ENCODE measurements around the gene MORF4L1.
"Not testable (repeated sequence)": the region's sequence is repeated elsewhere in the genome, so short reads cannot be mapped to it uniquely, and the experiment has no call there.

MORF4L1 gene

DNA sequence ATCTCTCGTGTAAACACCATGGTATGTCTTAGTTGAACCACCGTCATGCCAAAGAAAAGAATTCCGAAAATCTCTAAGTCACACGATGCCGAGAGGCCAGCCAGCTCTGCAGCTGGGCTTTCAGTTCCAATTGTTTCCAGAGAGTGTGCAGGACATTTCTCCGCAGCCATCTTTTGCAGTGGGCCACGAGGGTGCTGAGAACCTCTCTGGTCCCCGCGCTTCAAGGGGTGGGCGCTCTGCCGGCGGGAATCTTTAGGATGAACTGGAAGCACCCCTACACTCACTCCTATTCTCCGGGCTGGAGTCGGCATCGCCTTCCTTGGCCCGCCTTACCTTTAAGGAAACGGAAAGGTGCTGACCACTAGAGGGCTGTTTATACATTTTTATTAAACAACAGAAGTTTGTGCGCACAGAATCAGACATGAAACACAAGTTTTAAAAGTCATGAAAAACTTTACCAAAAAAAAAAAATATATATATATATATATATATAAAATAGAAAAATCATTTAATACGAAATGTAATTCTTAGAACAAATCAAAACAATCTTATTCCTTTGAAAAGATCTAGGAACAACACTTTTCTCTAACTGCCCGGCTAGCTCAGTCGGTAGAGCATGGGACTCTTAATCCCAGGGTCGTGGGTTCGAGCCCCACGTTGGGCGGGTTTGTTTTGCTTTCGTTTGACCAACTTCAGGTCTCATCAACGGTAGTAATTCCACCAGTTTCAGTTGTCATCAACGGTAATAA lies 12.5 kb upstream of the MORF4L1 start:
- peak; percentile 47 for DNase-seq

DNA sequence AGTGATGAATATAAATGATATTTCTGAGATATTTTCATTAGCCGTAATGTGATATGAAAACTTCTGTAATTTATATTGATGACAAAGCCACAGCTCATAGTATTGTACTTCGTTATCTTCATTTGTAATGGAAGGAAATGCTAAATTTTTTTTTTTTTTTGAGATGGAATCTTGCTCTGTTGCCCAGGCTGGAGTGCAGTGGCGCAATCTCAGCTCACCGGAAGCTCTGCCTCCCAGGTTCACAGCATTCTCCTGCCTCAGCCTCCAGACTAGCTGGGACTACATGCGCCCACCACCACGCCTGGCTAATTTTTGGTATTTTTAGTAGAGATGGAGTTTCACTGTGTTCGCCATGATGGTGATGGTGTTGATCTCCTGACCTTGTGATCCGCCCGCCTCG lies 7.1 kb upstream of the MORF4L1 start:
- DNase-seq: not testable (repeated sequence)

GRCh38 chr15:78866031-78866430 lies 6.7 kb upstream of the MORF4L1 start:
- DNase-seq: not testable (repeated sequence)

GRCh38 chr15:78866803-78867202 lies 5.9 kb upstream of the MORF4L1 start:
- DNase-seq: no peak

- no peak for DNase-seq
Measured at GRCh38 chr15:78868366-78868765, 4.3 kb upstream of the MORF4L1 start.

- not testable (repeated sequence) for DNase-seq
Measured at GRCh38 chr15:78871483-78872127, 1.1 kb upstream of the MORF4L1 start.

DNA sequence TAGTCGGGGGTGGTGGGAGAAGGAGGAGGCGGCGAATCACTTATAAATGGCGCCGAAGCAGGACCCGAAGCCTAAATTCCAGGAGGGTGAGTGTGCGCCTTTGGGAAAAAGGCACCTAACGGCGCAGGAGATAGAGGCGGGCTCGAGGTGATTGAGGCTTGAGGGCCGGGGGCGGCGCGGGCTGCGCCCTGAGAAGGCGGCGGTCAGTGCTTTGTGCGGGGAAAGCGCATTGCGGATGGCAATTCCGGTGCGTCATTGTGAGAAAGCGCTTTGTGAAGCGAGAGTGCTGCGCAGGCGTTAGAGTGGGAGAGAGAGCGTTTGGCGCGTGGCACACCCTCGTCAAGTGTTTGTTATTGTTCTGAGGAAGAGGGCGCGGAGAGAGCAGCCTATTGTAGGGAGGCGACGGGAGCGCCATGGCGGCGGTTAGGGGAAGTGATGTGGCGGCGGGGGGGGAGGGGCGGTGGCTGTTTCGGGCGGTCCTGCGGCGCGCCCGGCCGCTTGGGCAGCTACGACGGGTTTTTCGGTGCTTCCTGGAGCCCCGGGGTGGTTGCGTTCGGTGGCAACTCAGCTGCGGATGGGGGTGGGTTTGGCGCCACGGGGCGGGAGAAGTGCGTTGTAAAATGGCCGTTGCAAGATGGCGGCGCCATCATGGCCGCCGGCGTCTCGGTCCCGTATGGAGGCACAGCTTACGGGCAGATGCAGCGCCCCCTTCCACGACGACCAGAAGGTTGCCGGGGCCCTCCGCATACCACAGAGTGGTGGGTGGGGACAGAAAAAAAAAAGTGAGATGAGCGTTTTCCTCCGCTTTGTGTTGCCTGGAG lies 492 bp downstream of the MORF4L1 start:
- DNase-seq: peak; percentile 80

DNA sequence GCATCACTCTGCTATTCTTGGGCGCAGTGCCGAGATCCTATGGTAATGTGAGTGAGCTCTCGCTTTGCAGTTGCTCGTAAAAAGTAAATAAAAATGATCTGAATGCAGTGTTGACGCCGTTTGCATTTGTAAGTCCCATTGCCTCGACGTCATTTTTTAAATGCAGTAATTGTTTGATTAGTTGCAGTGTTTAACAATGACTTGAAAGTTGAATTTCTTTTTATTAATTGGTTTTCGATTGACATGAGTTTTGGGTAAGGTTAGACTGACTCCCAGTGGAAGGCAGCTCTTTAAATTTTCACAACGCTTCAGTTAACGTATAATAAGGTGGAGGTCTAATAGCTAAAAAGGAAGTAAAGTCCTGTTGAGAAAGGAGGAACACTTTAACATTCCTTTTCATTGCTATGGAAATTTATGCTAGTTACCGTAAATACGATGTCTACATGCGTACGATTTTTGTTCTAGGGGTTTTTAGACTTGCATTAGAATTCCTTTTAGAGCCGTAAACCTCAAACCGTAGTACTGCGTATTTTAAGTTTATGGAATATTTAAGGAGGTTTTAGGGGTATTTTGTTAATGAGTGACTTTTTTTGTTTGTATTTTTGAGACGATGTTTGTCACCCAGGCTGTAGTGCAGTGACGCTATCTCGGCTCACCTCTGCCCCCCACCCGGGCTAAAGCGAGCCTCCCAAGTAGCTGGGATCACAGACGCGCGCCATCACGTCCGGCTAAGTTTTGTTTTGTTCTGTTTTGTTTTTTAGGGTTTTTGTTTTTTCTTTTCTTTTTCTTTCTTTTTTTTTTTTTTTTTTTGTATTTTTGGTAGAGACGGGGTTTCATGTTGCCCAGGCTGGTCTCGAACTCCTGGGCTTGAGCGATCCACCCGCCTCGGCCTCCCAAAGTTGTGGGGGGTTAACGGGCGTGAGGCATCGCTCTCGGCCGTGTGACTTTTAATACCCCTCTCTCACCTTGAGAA lies 1.4 kb downstream of the MORF4L1 start:
- DNase-seq: peak; percentile 28

- no peak for DNase-seq
Measured at GRCh38 chr15:78875107-78875914, 2.6 kb downstream of the MORF4L1 start.

- not testable (repeated sequence) for DNase-seq
Measured at GRCh38 chr15:78876954-78877353, 4.3 kb downstream of the MORF4L1 start.

- DNase-seq: no peak
Measured at GRCh38 chr15:78878356-78878755, 5.7 kb downstream of the MORF4L1 start.

DNA sequence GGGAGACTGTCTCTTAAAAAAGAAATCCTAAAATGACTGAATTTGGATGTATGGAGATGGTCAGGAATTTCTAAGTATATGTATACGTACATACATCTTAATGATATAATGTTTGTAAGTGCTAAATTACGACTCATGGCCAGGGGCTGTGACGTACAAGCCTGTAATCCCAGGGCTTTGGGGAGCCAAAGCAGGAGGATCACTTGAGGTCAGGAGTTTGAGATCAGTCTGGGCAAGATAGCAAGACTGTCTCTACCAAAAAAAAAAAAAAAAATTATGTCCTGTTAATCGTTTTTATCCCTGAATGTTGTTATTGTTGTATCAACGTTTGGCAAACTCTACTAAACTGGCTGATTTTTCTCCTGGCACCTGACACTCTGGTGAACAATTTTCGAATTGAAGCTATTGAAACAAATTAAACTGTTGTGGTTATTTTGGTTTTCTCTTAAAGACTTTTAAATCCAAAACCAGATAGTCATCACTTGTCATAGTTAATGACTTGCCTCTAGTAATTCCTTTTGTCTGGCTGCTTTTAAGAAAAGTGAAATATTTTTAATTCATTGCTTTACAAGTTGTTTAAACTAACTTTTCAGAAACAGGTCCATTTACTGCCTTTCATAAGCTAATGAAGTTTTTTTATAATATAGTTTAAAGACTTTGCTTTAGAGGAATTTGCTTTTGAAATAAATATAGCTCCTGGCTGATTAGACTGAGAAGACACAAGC lies 7.0 kb downstream of the MORF4L1 start:
- DNase-seq: no peak

DNA sequence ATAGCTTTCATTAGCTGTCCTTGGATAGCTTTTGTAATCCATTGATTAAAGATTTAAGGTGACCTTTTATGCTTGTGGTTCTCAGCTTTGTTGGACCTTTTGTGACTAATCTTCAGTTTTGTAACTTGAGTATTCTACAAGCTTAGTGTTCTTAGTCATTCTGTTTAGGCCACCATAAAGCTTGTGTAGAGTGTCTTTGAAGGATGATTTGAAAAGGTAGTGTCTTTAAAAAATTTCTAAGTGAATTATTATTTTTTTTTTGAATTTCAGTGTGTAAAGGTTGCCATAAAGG lies 7.5 kb downstream of the MORF4L1 start:
- DNase-seq: no peak

- no peak for DNase-seq
Measured at GRCh38 chr15:78880813-78881212, 8.1 kb downstream of the MORF4L1 start.

GRCh38 chr15:78881681-78882080 lies 9.0 kb downstream of the MORF4L1 start:
- no peak for DNase-seq

DNA sequence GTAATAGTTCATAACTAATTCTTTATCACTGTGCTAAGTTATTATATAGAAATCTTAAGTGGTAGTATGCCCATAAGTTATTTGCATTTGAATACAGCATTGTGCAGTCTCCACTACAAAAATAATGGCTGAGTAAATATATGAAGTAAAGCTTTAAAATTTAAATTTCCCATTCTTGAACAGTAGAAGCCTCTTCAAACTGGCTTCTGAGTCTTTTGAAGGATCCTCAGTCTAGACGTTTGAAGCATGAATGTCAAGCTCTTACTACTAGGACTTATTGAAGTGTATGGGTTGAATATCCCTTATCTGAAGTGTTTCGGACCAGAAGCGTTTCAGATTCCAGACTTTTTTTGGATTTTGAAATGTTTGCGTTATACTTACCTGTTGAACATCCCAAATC lies 16.3 kb downstream of the MORF4L1 start:
- no peak for DNase-seq

GRCh38 chr15:78893538-78893937 lies 20.8 kb downstream of the MORF4L1 start:
- DNase-seq: no peak

DNA sequence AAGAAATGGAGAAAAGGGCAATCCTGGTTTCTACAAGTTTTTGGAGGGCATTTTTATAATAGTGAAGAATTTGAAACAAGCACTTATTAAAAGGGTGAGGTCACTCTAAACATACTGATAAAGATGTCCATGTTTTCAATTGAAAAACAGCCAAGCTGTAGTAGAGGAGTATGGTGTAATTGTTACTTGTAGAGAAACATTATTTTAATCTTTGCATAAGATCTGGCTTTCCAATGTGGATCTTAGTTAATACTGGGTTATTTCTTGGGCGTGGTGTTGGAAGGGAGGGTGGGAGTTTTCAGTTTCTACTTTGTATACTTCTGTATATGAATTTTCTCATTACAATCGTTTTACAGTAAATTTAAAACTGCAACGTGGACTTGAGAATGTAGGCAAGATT lies 22.8 kb downstream of the MORF4L1 start:
- no peak for DNase-seq

GRCh38 chr15:78898540-78898939 lies 25.9 kb downstream of the MORF4L1 start:
- no peak for DNase-seq

DNA sequence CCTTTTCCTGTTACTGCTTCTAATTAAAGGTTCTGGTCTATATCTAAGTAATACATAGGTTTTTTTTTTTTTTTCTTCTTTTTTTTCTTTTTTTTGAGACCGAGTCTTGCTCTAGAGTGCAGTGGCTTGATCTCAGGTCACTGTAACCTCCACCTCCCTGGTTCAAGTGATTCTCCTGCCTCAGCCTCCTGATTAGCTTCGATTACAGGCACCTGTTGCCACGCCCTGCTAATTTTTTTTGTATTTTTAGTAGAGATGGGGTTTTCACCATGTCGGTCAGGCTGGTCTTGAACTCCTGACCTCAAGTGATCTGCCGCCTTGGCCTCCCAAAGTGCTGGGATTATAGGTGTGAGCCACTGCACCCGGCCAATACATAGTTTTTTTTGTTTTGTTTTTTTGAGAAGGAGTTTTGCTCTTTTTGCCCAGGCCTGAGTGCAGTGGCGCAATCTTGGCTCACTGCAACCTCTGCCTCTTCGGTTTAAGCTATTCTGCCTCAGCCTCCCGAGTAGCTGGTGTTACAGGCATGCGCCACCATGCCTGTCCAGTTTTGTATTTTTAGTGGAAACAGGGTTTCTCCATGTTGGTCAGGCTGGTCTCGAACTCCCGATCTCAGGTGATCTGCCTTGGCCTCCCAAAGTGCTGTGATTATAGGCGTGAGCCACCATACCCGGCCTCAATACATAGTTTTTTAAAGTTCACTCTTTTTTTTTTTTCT lies 28.3 kb downstream of the MORF4L1 start:
- DNase-seq: not testable (repeated sequence)
